CD4-positive, alpha-beta T cell (primary cell): ENCODE measurements around the gene ZMYND10. TPM values are rescaled to one million over a fixed set of nuclear protein-coding genes. Genes with fewer than 3 reads are reported as not detected.
A peak's percentile ranks its signal among the peaks of the same experiment; 100 is the strongest.
"Not testable (repeated sequence)": the region's sequence is repeated elsewhere in the genome, so short reads cannot be mapped to it uniquely, and the experiment has no call there.

ENCODE experiments used
- ATAC-seq: fragments of 200-7000 bp; cut with Tn5 transposase; one replicate; pipeline ENCODE4 v1.10.0; 2022; ENCODE audit warnings: mild to moderate bottlenecking; ENCODE audit not compliant: poor library complexity
- CTCF ChIA-PET: fragments of 350-600 bp; sonication (Branson Sonifier 250); formaldehyde crosslinking; loops from one replicate; lab custom pipeline; 2021; ENCODE audit warnings: antibody characterized with exemption, inconsistent platforms; lab: Charles Lee
- POLR2A ChIA-PET: fragments of 350-600 bp; sonication (Branson Sonifier 250); formaldehyde crosslinking; loops from one replicate; lab custom pipeline; 2021; ENCODE audit warnings: antibody characterized with exemption, inconsistent platforms; lab: Charles Lee
- DNase-seq, 14 experiments: peaks; one replicate each; pipeline ENCODE4 v3.0.0-alpha.2; 2013 to 2020; ENCODE audit warnings: mixed read lengths in 2 of 14
- H3K27ac ChIP-seq, 2 donors: one replicate each; pipeline versions ENCODE4 v1.5.1 to v1.7.0; 2013; ENCODE audit warnings: low read length in 2 of 2, low read depth in 1 of 2, mild to moderate bottlenecking in 1 of 2
- H3K27me3 ChIP-seq, 2 experiments: 1 replicate in 1 of 2; 2 replicates in 1 of 2; pipeline versions ENCODE4 v1.6.1 to v1.7.0; 2013; ENCODE audit warnings: low read length in 2 of 2, control low read depth in 1 of 2, mild to moderate bottlenecking in 1 of 2, moderate library complexity in 1 of 2; ENCODE audit not compliant: insufficient read depth in 2 of 2, control insufficient read depth in 1 of 2
- H3K36me3 ChIP-seq: one replicate; pipeline ENCODE4 v1.6.1; 2013; ENCODE audit warnings: low read length, control low read depth; ENCODE audit not compliant: insufficient read depth
- H3K4me1 ChIP-seq: one replicate; pipeline ENCODE4 v1.6.1; 2013; ENCODE audit warnings: low read length, control low read depth; ENCODE audit not compliant: insufficient read depth
- H3K4me3 ChIP-seq: one replicate; pipeline ENCODE4 v1.5.1; 2013; ENCODE audit warnings: mild to moderate bottlenecking, low read length, moderate library complexity
- H3K9me3 ChIP-seq, 2 experiments: 1 replicate in 1 of 2; 2 replicates in 1 of 2; pipeline versions ENCODE4 v1.6.1 to v1.7.0; 2013; ENCODE audit warnings: low read length in 2 of 2, mild to moderate bottlenecking in 2 of 2, control low read depth in 1 of 2, moderate library complexity in 1 of 2; ENCODE audit not compliant: control insufficient read depth in 1 of 2, insufficient read depth in 1 of 2
- H3K27ac Mint-ChIP-seq: one replicate; pipeline ENCODE4 v1.8.0; 2020; ENCODE audit warnings: mixed read lengths
- H3K27me3 Mint-ChIP-seq: one replicate; pipeline ENCODE4 v1.8.0; 2021; ENCODE audit warnings: mixed read lengths
- H3K36me3 Mint-ChIP-seq: one replicate; pipeline ENCODE4 v1.8.0; 2021; ENCODE audit warnings: low read depth, mixed read lengths
- H3K4me1 Mint-ChIP-seq: one replicate; pipeline ENCODE4 v1.8.0; 2021; ENCODE audit warnings: low read depth, mixed read lengths
- H3K4me3 Mint-ChIP-seq: one replicate; pipeline ENCODE4 v1.8.0; 2020; ENCODE audit warnings: mild to moderate bottlenecking, mixed read lengths
- H3K9me3 Mint-ChIP-seq: one replicate; pipeline ENCODE4 v1.8.0; 2020; ENCODE audit warnings: mixed read lengths
- CTCF ChIP-seq: fragments of 200-600 bp; IDR thresholded peaks from one replicate; pipeline ENCODE4 v1.8.0; 2022; ENCODE audit warnings: antibody characterized with exemption, mild to moderate bottlenecking
- intact Hi-C, 2 experiments: fragments of 100-400 bp; cut with DNase I in 1 of 2; cut with micrococcal nuclease in 1 of 2; formaldehyde crosslinking; loops; one replicate each; pipeline versions ENCODE4 v1.15.1 to v1.9.0; 2023 to 2025; cut with DNase I, micrococcal nuclease
- total RNA-seq, 174 experiments: library from RNA in 2 of 174; stranded (reverse) in 2 of 174; gene quantifications; one replicate each; pipeline ENCODE4 v1.2.3 and lab custom pipeline; 2021 to 2026

Gene ZMYND10
- total RNA-seq, 2 experiments from 2014 or later: 1.7 to 1.8 TPM

DNA sequence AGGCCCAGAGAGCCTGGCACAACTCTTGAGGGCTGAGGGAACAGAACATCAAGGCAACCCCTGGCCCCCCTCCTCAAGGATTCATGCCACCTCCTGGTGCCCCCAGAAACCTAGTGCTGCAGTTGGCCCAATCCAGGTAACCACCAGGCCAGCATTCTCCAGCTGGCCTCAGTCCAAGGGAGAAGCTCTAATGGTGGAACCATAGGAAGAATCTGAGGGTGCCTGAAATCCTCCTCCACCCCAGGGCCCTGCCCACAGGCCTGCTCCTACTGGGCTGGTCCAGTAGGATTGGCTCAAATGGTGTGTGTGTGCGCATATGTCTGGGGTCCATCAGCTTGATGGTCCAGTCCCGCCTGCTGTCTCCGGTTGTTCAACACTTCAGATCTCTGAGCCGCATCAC, 30.7 kb downstream of the ZMYND10 start:
- Histone ChIP-seq H3K4me3 (no peak overlapping the region), H3K36me3 (no peaks in the 10 kb centered on the region), H3K27ac (no peak overlapping the region), H3K27me3 (no peaks in the 10 kb centered on the region), H3K9me3 (no peaks in the 10 kb centered on the region), H3K4me1 (peaks cover 42% of the 10 kb centered on the region)
- intact Hi-C loops: no loop called here
- ATAC-seq (no peak), DNase-seq (peak in 1 of 14 experiments; percentile 8)
- H3K9me3 Mint-ChIP-seq: no peaks in the 10 kb centered on the region
- ChIA-PET POLR2A (interaction anchor here (0.9 to 1.5 kb wide), 4 partner anchors 10 to 120 kb away, joined by 3 to 5 read pairs (median 3); partner anchors contain the start of genes HYAL3 and NAA80), CTCF (interaction anchor here (1.5 to 2.2 kb wide), 2 partner anchors 10 to 120 kb away, joined by 5 to 7 read pairs; no protein-coding TSS in a partner anchor)
- H3K27ac Mint-ChIP-seq: peak overlapping the region; percentile 69
- no peak overlapping the region for H3K4me3 Mint-ChIP-seq
- no peaks in the 10 kb centered on the region for H3K27me3 Mint-ChIP-seq
- no peaks in the 10 kb centered on the region for H3K36me3 Mint-ChIP-seq
- TF ChIP-seq CTCF: no peak
- H3K4me1 Mint-ChIP-seq: peaks cover 30% of the 10 kb centered on the region

DNA sequence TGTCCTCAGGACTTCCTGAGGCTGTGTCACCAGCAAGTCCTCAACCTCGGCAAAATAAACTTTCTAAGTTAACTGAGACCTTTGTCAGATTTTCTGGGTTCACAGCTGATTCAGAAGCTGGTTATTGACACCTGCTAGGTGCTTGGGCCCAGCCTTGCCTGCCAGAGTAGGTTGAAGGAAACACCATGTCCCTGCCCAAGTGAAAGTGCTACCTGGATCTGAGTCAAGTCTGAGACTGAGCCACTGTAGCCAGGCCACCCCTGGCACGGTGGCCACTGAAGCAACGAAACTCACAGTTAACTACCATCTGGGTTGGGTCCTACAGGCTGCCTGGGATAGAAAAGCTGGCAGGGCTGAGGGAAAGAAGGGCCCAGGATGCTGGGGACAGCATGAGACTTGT, 31.2 kb downstream of the ZMYND10 start:
- POLR2A ChIA-PET: interaction anchor here (0.9 to 1.5 kb wide), 2 partner anchors 10 to 119 kb away, joined by 3 read pairs; no protein-coding TSS in a partner anchor
- H3K36me3 ChIP-seq: no peaks in the 10 kb centered on the region
- Mint-ChIP-seq H3K36me3 (no peaks in the 10 kb centered on the region), H3K9me3 (no peaks in the 10 kb centered on the region), H3K27me3 (no peaks in the 10 kb centered on the region), H3K4me1 (peaks cover 25% of the 10 kb centered on the region), H3K4me3 (no peak overlapping the region), H3K27ac (no peak overlapping the region)
- no peak for TF ChIP-seq CTCF
- H3K4me3 ChIP-seq: no peak overlapping the region
- no peak for ATAC-seq
- H3K9me3 ChIP-seq: no peaks in the 10 kb centered on the region
- peaks cover 37% of the 10 kb centered on the region for H3K4me1 ChIP-seq
- CTCF ChIA-PET: interaction anchor here (1.3 kb wide), 1 partner anchor 10 kb away, joined by 3 read pairs; no protein-coding TSS in a partner anchor
- H3K27me3 ChIP-seq: no peaks in the 10 kb centered on the region
- intact Hi-C loops: no loop called here
- DNase-seq: no peak
- H3K27ac ChIP-seq: no peak overlapping the region

DNA sequence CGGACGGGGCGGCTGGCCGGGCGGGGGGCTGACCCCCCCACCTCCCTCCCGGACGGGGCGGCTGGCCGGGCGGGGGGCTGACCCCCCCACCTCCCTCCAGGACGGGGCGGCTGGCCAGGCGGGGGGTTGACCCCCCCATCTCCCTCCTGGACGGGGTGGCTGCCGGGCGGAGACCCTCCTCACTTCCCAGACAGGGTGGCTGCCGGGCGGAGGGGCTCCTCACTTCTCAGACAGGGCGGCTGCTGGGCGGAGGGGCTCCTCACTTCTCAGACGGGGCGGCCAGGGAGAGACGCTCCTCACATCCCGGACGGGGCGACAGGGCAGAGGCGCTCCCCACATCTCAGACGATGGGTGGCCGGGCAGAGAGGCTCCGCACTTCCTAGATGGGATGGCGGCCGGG, 33.5 kb downstream of the ZMYND10 start:
- H3K9me3 ChIP-seq, H3K36me3 Mint-ChIP-seq, H3K36me3 ChIP-seq, H3K9me3 Mint-ChIP-seq, H3K4me3 Mint-ChIP-seq, DNase-seq, H3K27me3 ChIP-seq, ATAC-seq, H3K27ac Mint-ChIP-seq, H3K27ac ChIP-seq, H3K4me3 ChIP-seq, POLR2A ChIA-PET, intact Hi-C loops, CTCF ChIA-PET, H3K27me3 Mint-ChIP-seq: not testable (repeated sequence)
- H3K4me1 Mint-ChIP-seq: peaks cover 15% of the 10 kb centered on the region
- H3K4me1 ChIP-seq: peaks cover 16% of the 10 kb centered on the region

- ATAC-seq (no peak), DNase-seq (peak in 1 of 14 experiments; percentile 16)
- Mint-ChIP-seq H3K27me3 (no peaks in the 10 kb centered on the region), H3K4me3 (no peak overlapping the region), H3K36me3 (no peaks in the 10 kb centered on the region), H3K4me1 (peaks cover 10% of the 10 kb centered on the region), H3K9me3 (no peaks in the 10 kb centered on the region), H3K27ac (peak overlapping the region; percentile 40)
- Histone ChIP-seq H3K27me3 (no peaks in the 10 kb centered on the region), H3K27ac (no peak overlapping the region), H3K9me3 (peaks cover 0 to 8% of the 10 kb centered on the region in 2 experiments), H3K4me3 (no peak overlapping the region), H3K36me3 (no peaks in the 10 kb centered on the region), H3K4me1 (peaks cover 11% of the 10 kb centered on the region)
- TF ChIP-seq CTCF: no peak
- ChIA-PET CTCF (no interaction called here), POLR2A (interaction anchor here (0.9 kb wide), 1 partner anchor 10 kb away, joined by 3 read pairs; no protein-coding TSS in a partner anchor)
- intact Hi-C loops: no loop called here
Measured at GRCh38 chr3:50304601-50305000, 40.9 kb downstream of the ZMYND10 start.
